Ishikawa (cell line): ENCODE data around the gene ATP11A.

Experiments
- CEBPB ChIP-seq: IDR thresholded peaks from 2 replicates; pipeline ENCODE4 v1.6.1; 2012
- CREB1 ChIP-seq: IDR thresholded peaks from 2 replicates; pipeline ENCODE4 v1.6.1; 2012; ENCODE audit warnings: low read depth
- EGR1 ChIP-seq: IDR thresholded peaks from 2 replicates; pipeline ENCODE4 v1.6.1; 2012
- EP300 ChIP-seq: IDR thresholded peaks from 2 replicates; pipeline ENCODE4 v1.6.1; 2012; ENCODE audit warnings: borderline replicate concordance
- FOXM1 ChIP-seq: IDR thresholded peaks from 2 replicates; pipeline ENCODE4 v1.6.1; 2012; ENCODE audit warnings: low read depth, borderline replicate concordance
- MAX ChIP-seq: IDR thresholded peaks from 2 replicates; pipeline ENCODE4 v1.6.1; 2012
- NFIC ChIP-seq: IDR thresholded peaks from 2 replicates; pipeline ENCODE4 v1.6.1; 2012
- RAD21 ChIP-seq: IDR thresholded peaks from 2 replicates; pipeline ENCODE4 v1.6.1; 2012; ENCODE audit warnings: low read depth
- REST ChIP-seq: IDR thresholded peaks from 2 replicates; pipeline ENCODE4 v1.6.1; 2012; ENCODE audit warnings: low read depth, mild to moderate bottlenecking
- TAF1 ChIP-seq: IDR thresholded peaks from 2 replicates; pipeline ENCODE4 v1.6.1; 2012; ENCODE audit warnings: low read depth, mild to moderate bottlenecking
- TCF12 ChIP-seq: IDR thresholded peaks from 2 replicates; pipeline ENCODE4 v1.6.1; 2012; ENCODE audit warnings: low read depth
- TEAD4 ChIP-seq: IDR thresholded peaks from 2 replicates; pipeline ENCODE4 v1.6.1; 2012
- USF1 ChIP-seq: IDR thresholded peaks from 2 replicates; pipeline ENCODE4 v1.6.1; 2012
- YY1 ChIP-seq: IDR thresholded peaks from 2 replicates; pipeline ENCODE4 v1.6.1; 2012; ENCODE audit warnings: low read depth
- ZBTB7A ChIP-seq: IDR thresholded peaks from 2 replicates; pipeline ENCODE4 v1.6.1; 2012; ENCODE audit warnings: low read depth

Gene ATP11A

GRCh38 chr13:112730157-112730671 lies 40.4 kb downstream of the ATP11A start:
- TF ChIP-seq RAD21 (no peak), MAX (no peak), CREB1 (no peak), TAF1 (no peak), TEAD4 (no peak), EP300 (no peak), CEBPB (no peak), USF1 (no peak), TCF12 (no peak), YY1 (no peak), REST (no peak), FOXM1 (no peak), NFIC (no peak), ZBTB7A (no peak), EGR1 (no peak)

- TF ChIP-seq REST, result no peak
- TF ChIP-seq TCF12, result no peak
- TF ChIP-seq FOXM1, result no peak
- no peak for TF ChIP-seq CREB1
- TF ChIP-seq EGR1, result no peak
- no peak for TF ChIP-seq RAD21
- no peak for TF ChIP-seq MAX
- no peak for TF ChIP-seq NFIC
- TF ChIP-seq TAF1, result no peak
- no peak for TF ChIP-seq TEAD4
- TF ChIP-seq ZBTB7A, result no peak
- TF ChIP-seq YY1, result no peak
- no peak for TF ChIP-seq CEBPB
- no peak for TF ChIP-seq USF1
- no peak for TF ChIP-seq EP300
These were observed 42.1 kb downstream of the ATP11A start for GRCh38 chr13:112731667-112732616.

- TF ChIP-seq ZBTB7A, result no peak
- TF ChIP-seq YY1, result no peak
- TF ChIP-seq CREB1, result no peak
- no peak for TF ChIP-seq USF1
- no peak for TF ChIP-seq EGR1
- no peak for TF ChIP-seq TEAD4
- no peak for TF ChIP-seq REST
- TF ChIP-seq RAD21, result no peak
- no peak for TF ChIP-seq NFIC
These were observed 42.8 kb downstream of the ATP11A start for GRCh38 chr13:112732679-112733078.
